Suprapubic skin (tissue), 4 donors: ENCODE data around the gene CNTRL. TPM values are rescaled to one million over a fixed set of nuclear protein-coding genes. Genes with fewer than 3 reads are reported as not detected.

Experiments
- DNase-seq, 2 donors: peaks; one replicate each; pipeline ENCODE4 v3.0.0-alpha.2; 2019; ENCODE audit warnings: low spot score in 2 of 2
- H3K27ac ChIP-seq: fragments of 200-600 bp; sonication (generic); one replicate; pipeline ENCODE4 v1.5.1; 2019
- H3K27me3 ChIP-seq: fragments of 200-600 bp; sonication (generic); one replicate; pipeline ENCODE4 v1.5.1; 2019
- H3K36me3 ChIP-seq: fragments of 200-600 bp; sonication (generic); one replicate; pipeline ENCODE4 v1.5.1; 2019
- H3K4me1 ChIP-seq: fragments of 200-600 bp; sonication (generic); one replicate; pipeline ENCODE4 v1.5.1; 2019
- H3K4me3 ChIP-seq: fragments of 200-600 bp; sonication (generic); one replicate; pipeline ENCODE4 v1.5.1; 2019; ENCODE audit warnings: mild to moderate bottlenecking
- H3K9me3 ChIP-seq: fragments of 200-600 bp; sonication (generic); one replicate; pipeline ENCODE4 v1.5.1; 2019
- CTCF ChIP-seq, 2 donors: fragments of 200-600 bp in 1 of 2; fragments of 450-650 bp in 1 of 2; sonication (generic) in 1 of 2; IDR thresholded peaks; one replicate each; pipeline ENCODE4 v1.5.1; 2016 to 2019; ENCODE audit warnings: antibody characterized with exemption in 2 of 2, mild to moderate bottlenecking in 1 of 2, moderate library complexity in 1 of 2
- EP300 ChIP-seq: sonication (generic); formaldehyde crosslinking; IDR thresholded peaks from one replicate; pipeline ENCODE4 v1.6.1; 2017; ENCODE audit warnings: antibody characterized with exemption
- POLR2A ChIP-seq, 2 donors: fragments of 450-650 bp; IDR thresholded peaks; one replicate each; pipeline ENCODE4 v1.6.1; 2017; ENCODE audit warnings: antibody characterized with exemption in 2 of 2, mild to moderate bottlenecking in 2 of 2, moderate library complexity in 2 of 2
- POLR2AphosphoS5 ChIP-seq, 3 donors: sonication (generic); formaldehyde crosslinking; IDR thresholded peaks; one replicate each; pipeline ENCODE4 v1.6.1; 2017; ENCODE audit warnings: antibody characterized with exemption in 3 of 3
- WGBS: methylation state at CpG from one replicate; pipeline ENCODE4 v1.1.5; 2018; 5-methylcytosine and 5-hydroxymethylcytosine counted together
- total RNA-seq, 4 donors: library from RNA; depleted of rRNA; stranded (reverse); fragments of >200 nt; gene quantifications; one replicate each; pipeline ENCODE4 v1.1.0, GENCODE V29; 2016

The CNTRL gene
- total RNA-seq, 4 donors from 2014 or later: 6.4 to 24.6 (median 13.6) TPM

GRCh38 chr9:121071756-121072421 lies 2.9 kb upstream of the CNTRL start:
- no peaks in the 10 kb centered on the region for H3K9me3 ChIP-seq
- H3K27me3 ChIP-seq: no peaks in the 10 kb centered on the region
- peak overlapping the region; percentile 91 for H3K27ac ChIP-seq
- H3K4me1 ChIP-seq: peaks cover 29% of the 10 kb centered on the region
- DNase-seq: no peak
- WGBS: 34% methylated on average over 16 of the region's 16 CpGs
- peak overlapping the region; percentile 72 for H3K4me3 ChIP-seq
- TF ChIP-seq POLR2AphosphoS5 (IDR thresholded peaks at IDR 0.05) (no peak), POLR2A (IDR thresholded peaks at IDR 0.05) (no peak), EP300 (no peak), CTCF (IDR thresholded peaks at IDR 0.05) (peak in 1 of 2 donors; percentile 18)
- H3K36me3 ChIP-seq: no peaks in the 10 kb centered on the region

GRCh38 chr9:121073038-121073437 lies 1.7 kb upstream of the CNTRL start:
- H3K27ac ChIP-seq: peak overlapping the region; percentile 91
- H3K4me3 ChIP-seq: peak overlapping the region; percentile 72
- peaks cover 29% of the 10 kb centered on the region for H3K4me1 ChIP-seq
- no peaks in the 10 kb centered on the region for H3K9me3 ChIP-seq
- WGBS: 20% methylated on average over 4 of the region's 4 CpGs
- TF ChIP-seq POLR2A (IDR thresholded peaks at IDR 0.05) (no peak), POLR2AphosphoS5 (IDR thresholded peaks at IDR 0.05) (peak in 2 of 3 donors; percentile 36 to 56)
- DNase-seq: peak; percentile 80 to 82
- H3K27me3 ChIP-seq: no peaks in the 10 kb centered on the region
- H3K36me3 ChIP-seq: no peaks in the 10 kb centered on the region

GRCh38 chr9:121075251-121076036 lies 689 bp downstream of the CNTRL start:
- Histone ChIP-seq H3K27ac (peak overlapping the region; percentile 91), H3K36me3 (peaks cover 3% of the 10 kb centered on the region), H3K27me3 (no peaks in the 10 kb centered on the region), H3K4me1 (peaks cover 29% of the 10 kb centered on the region), H3K9me3 (no peaks in the 10 kb centered on the region), H3K4me3 (peak overlapping the region; percentile 72)
- TF ChIP-seq CTCF (IDR thresholded peaks at IDR 0.05): no peak
- DNase-seq: no peak
- WGBS: 6% methylated on average over 19 of the region's 19 CpGs

- no peak for TF ChIP-seq POLR2A (IDR thresholded peaks at IDR 0.05)
- no peak for TF ChIP-seq CTCF (IDR thresholded peaks at IDR 0.05)
- TF ChIP-seq POLR2AphosphoS5 (IDR thresholded peaks at IDR 0.05): no peak
- TF ChIP-seq EP300: no peak
- no peaks in the 10 kb centered on the region for H3K27me3 ChIP-seq
- WGBS: 74% methylated on average over 1 of the region's 1 CpG
Measured at GRCh38 chr9:121082075-121082474, 7.3 kb downstream of the CNTRL start.

GRCh38 chr9:121085661-121086060 lies 10.9 kb downstream of the CNTRL start:
- Histone ChIP-seq H3K36me3 (peaks cover 16% of the 10 kb centered on the region), H3K27ac (no peak overlapping the region), H3K4me3 (no peak overlapping the region), H3K9me3 (no peaks in the 10 kb centered on the region), H3K27me3 (no peaks in the 10 kb centered on the region), H3K4me1 (no peaks in the 10 kb centered on the region)
- TF ChIP-seq POLR2A (IDR thresholded peaks at IDR 0.05) (no peak), POLR2AphosphoS5 (IDR thresholded peaks at IDR 0.05) (no peak), EP300 (no peak), CTCF (IDR thresholded peaks at IDR 0.05) (no peak)
- 76% methylated on average over 1 of the region's 1 CpG for WGBS
- no peak for DNase-seq

More at GRCh38 chr9:121082075-121082474, 7.3 kb downstream of the CNTRL start:
- H3K9me3 ChIP-seq: no peaks in the 10 kb centered on the region
- H3K4me3 ChIP-seq: no peak overlapping the region
- H3K4me1 ChIP-seq: no peaks in the 10 kb centered on the region
- no peak overlapping the region for H3K27ac ChIP-seq
- H3K36me3 ChIP-seq: peaks cover 16% of the 10 kb centered on the region
- DNase-seq: no peak
